Prostate gland (tissue), 2 donors: Measurements from ENCODE around the gene BRD3OS. TPM values are rescaled to one million over a fixed set of nuclear protein-coding genes. Genes with fewer than 3 reads are reported as not detected.

Experiments used
- DNase-seq: peaks from one replicate; pipeline ENCODE4 v3.0.0-alpha.2; 2019; ENCODE audit warnings: low spot score
- H3K27ac ChIP-seq, 2 donors: fragments of 200-600 bp; sonication (generic); 2 replicates each; pipeline ENCODE4 v1.5.1; 2017 to 2019
- H3K27me3 ChIP-seq: fragments of 200-600 bp; sonication (generic); replicated peaks from 2 replicates; pipeline ENCODE4 v1.5.1; 2019; ENCODE audit not compliant: insufficient read depth
- H3K36me3 ChIP-seq, 2 donors: fragments of 200-600 bp; sonication (generic); 1 replicate in 1 of 2; 2 replicates in 1 of 2; pipeline versions ENCODE4 v1.5.1 to v1.8.1; 2017 to 2019
- H3K4me1 ChIP-seq: fragments of 200-600 bp; sonication (generic); replicated peaks from 2 replicates; pipeline ENCODE4 v1.5.1; 2019
- H3K4me3 ChIP-seq, 2 donors: fragments of 200-600 bp; sonication (generic); 2 replicates each; pipeline ENCODE4 v1.5.1; 2017 to 2019
- H3K9me3 ChIP-seq: fragments of 200-600 bp; sonication (generic); 2 replicates; pipeline ENCODE4 v1.5.1; 2017
- POLR2AphosphoS5 ChIP-seq: sonication (generic); formaldehyde crosslinking; IDR thresholded peaks from one replicate; pipeline ENCODE4 v1.6.1; 2017; ENCODE audit warnings: antibody characterized with exemption
- WGBS: methylation state at CpG from one replicate; pipeline ENCODE4 v1.1.5; 2018; 5-methylcytosine and 5-hydroxymethylcytosine counted together
- intact Hi-C: fragments of 100-400 bp; cut with DNase I; formaldehyde crosslinking; loops from one replicate; pipeline ENCODE4 v1.14.2; 2022
- total RNA-seq, 2 donors: library from RNA; depleted of rRNA; stranded (reverse); fragments of >200 nt; gene quantifications; one replicate each; pipeline ENCODE4 v1.1.0, GENCODE V29; 2016

The BRD3OS gene
- total RNA-seq, 2 donors from 2014 or later = 16.2 to 30.1 TPM

GRCh38 chr9:134076644-134077043 lies 51.4 kb downstream of the BRD3OS start:
- WGBS = 50% methylated on average over 1 of the region's 1 CpG
- TF ChIP-seq POLR2AphosphoS5 = no peak
- no peak for DNase-seq

More at GRCh38 chr9:134076644-134077043, 51.4 kb downstream of the BRD3OS start:
- intact Hi-C loops = no loop called here
- Histone ChIP-seq H3K36me3 (no peaks in the 10 kb centered on the region), H3K4me1 (no peaks in the 10 kb centered on the region), H3K27me3 (no peaks in the 10 kb centered on the region), H3K9me3 (no peaks in the 10 kb centered on the region), H3K27ac (no peak overlapping the region), H3K4me3 (no peak overlapping the region)

Other genes with a start within 250 kb of the BRD3OS start
- 10 to 100 TPM; 13.5 to 19.5 TPM for gene VAV2, start 33.2 kb upstream of the BRD3OS start, total RNA-seq
- 10 to 100 TPM; 31.8 to 44.3 TPM for gene BRD3, start 42.5 kb downstream of the BRD3OS start, total RNA-seq
- gene WDR5, start 110.6 kb downstream of the BRD3OS start, total RNA-seq = 10 to 100 TPM; 28.6 to 67.9 TPM
- gene RNU6ATAC, start 139.1 kb downstream of the BRD3OS start, total RNA-seq = not detected